Measurements from ENCODE around the gene PLXNA4. TPM values are rescaled to one million over a fixed set of nuclear protein-coding genes. Genes with fewer than 3 reads are reported as not detected.

PLXNA4 gene
- total RNA-seq, 4 donors from 2014 or later: 0.49 to 7.1 (median 2.0) TPM

DNA sequence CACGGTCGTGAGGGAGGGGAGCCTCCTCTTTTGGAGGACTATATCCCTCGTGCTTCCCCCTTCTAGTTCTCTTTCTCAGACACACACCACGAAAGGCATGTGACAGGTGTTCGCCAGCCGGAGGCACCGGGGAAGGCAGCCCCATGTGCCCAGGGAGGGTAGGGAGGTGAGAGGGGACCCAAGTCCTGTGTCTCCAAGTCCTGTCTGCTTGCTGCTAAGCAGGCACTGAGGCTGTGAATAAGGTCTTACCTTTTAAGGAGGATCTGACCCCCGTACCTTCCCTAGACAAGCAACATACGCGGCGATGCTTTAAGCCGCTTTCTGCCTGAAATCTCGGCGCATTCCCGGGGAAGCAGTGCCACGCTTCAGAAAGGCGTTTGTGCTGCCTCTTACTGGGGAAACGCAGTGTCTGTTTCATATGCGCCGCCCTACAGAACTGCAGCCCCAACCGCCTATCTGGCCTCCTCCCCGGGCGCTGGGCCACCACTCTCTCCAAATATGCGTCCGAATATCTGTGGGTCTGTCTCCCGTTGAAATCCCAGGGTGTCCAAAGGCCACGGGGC, 770 bp downstream of the PLXNA4 start:
- DNase-seq: no peak
- Histone ChIP-seq H3K4me3 (peak overlapping the region; percentile 27 to 71 (median 51)), H3K27me3 (peaks cover 4 to 97% (median 18%) of the 10 kb centered on the region in 4 donors)

DNA sequence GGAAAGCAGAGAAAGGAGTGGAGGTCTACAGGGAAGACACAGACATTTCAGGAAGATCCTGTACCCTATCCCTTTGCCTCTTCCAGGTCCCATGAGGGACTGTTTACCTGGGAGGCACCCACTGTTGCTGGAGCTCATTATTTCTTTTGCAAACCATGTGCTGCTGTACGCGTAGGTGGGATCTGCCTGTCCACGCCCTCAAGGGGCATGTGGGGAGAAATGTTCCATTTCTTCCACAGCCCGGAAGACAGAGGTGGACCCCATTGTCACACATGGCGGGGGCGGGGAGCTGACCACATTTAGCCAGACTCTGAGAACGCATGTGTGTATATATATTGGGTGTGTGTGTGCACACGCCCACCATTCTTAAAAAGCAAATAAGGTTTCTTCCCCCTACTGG, 2.0 kb downstream of the PLXNA4 start:
- 13 to 23% methylated on average over 7 to 8 of the region's 8 CpGs for WGBS, 2 donors
- H3K36me3 ChIP-seq: no peaks in the 10 kb centered on the region
- TF ChIP-seq, protein P1, sequence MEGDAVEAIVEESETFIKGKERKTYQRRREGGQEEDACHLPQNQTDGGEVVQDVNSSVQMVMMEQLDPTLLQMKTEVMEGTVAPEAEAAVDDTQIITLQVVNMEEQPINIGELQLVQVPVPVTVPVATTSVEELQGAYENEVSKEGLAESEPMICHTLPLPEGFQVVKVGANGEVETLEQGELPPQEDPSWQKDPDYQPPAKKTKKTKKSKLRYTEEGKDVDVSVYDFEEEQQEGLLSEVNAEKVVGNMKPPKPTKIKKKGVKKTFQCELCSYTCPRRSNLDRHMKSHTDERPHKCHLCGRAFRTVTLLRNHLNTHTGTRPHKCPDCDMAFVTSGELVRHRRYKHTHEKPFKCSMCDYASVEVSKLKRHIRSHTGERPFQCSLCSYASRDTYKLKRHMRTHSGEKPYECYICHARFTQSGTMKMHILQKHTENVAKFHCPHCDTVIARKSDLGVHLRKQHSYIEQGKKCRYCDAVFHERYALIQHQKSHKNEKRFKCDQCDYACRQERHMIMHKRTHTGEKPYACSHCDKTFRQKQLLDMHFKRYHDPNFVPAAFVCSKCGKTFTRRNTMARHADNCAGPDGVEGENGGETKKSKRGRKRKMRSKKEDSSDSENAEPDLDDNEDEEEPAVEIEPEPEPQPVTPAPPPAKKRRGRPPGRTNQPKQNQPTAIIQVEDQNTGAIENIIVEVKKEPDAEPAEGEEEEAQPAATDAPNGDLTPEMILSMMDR (IDR thresholded peaks at IDR 0.05): no peak
- TF ChIP-seq POLR2A (IDR thresholded peaks at IDR 0.05): no peak
- H3K27me3 ChIP-seq: peaks cover 4 to 91% (median 18%) of the 10 kb centered on the region in 4 donors
- peaks cover 0 to 51% (median 8%) of the 10 kb centered on the region in 3 donors for H3K4me1 ChIP-seq
- H3K4me3 ChIP-seq: peak overlapping the region in 1 of 4 donors; percentile 71
- no peaks in the 10 kb centered on the region for H3K9me3 ChIP-seq
- no peak overlapping the region for H3K27ac ChIP-seq
- intact Hi-C loops (cut with DNase I): no loop called here
- DNase-seq: no peak

More for the DNA sequence above, 770 bp downstream of the PLXNA4 start:
- TF ChIP-seq, protein P1 (IDR thresholded peaks at IDR 0.05): peak in 1 of 6 experiments; percentile 14
- TF ChIP-seq POLR2A (IDR thresholded peaks at IDR 0.05): no peak
- Histone ChIP-seq H3K36me3 (no peaks in the 10 kb centered on the region), H3K9me3 (no peaks in the 10 kb centered on the region), H3K27ac (peak overlapping the region; percentile 6 to 75 (median 58)), H3K4me1 (peaks cover 0 to 51% (median 8%) of the 10 kb centered on the region in 3 donors)
- 2 to 3% methylated on average over 9 of the region's 27 CpGs for WGBS, 2 donors
- intact Hi-C loops (cut with DNase I): no loop called here

DNA sequence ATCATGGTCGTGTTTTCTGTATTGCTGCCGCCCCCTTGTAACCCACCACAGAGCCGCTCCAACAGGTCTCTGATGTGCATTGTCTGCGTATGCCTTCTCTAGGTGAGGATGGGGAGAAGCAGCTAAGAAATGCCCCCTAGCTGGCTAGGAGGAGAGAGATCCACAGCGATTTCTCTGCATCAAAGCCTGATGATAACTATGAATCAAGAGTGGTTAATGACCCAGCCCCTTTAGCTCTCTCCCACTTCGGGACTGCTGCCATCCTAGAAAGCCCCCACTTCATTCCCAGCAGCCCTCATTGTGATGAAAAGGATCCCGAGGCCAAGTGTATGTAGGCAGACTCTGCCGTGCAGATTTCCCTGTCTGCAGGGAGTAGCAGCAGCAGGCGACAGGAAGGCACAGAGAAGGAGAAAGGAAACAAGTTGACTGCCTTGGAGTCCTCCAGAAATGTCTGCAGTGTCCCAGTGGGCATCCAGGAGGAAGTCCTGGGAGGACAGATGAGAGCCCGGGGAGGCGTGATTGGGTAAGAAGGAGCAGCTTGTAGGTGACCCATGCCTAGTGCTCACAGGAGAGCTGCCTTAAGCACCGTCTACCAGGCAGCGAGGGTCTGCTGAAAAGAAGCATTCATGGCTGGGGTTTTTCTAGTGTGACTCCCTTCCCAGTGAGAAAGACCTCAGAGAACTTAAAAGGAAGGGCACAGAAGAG, 2.9 kb downstream of the PLXNA4 start:
- intact Hi-C loops (cut with DNase I): no loop called here
- H3K27me3 ChIP-seq: peaks cover 4 to 83% (median 18%) of the 10 kb centered on the region in 4 donors

DNA sequence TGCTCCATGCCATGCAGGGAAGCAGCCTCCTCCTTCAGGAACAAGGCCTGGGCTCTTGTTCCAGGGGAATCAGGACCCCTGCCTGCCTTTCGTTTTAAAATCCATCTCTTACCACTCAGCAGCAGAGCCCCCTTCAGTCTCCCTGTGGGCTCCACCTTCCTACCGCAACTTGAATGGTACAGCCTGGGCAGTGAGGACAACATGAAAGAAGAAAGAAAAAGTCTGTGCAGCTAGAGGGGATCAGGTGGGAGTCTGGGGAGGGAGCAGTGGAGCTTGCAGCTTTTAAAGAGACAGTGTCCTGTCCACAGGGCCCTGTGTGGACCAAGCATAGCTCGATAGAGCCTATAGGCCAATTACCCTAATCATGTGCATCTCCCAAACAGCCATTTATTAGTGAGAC, 3.7 kb downstream of the PLXNA4 start:
- WGBS, 2 donors: 9 to 23% methylated on average over 2 of the region's 3 CpGs
- no peak for DNase-seq
- Histone ChIP-seq H3K36me3 (no peaks in the 10 kb centered on the region), H3K27ac (no peak overlapping the region), H3K27me3 (peaks cover 4 to 79% (median 18%) of the 10 kb centered on the region in 4 donors), H3K9me3 (no peaks in the 10 kb centered on the region), H3K4me1 (peaks cover 0 to 49% (median 8%) of the 10 kb centered on the region in 3 donors), H3K4me3 (no peak overlapping the region)
- intact Hi-C loops (cut with DNase I): no loop called here
- TF ChIP-seq, protein P1 (IDR thresholded peaks at IDR 0.05): no peak
- no peak for TF ChIP-seq POLR2A (IDR thresholded peaks at IDR 0.05)

More for the DNA sequence above, 2.9 kb downstream of the PLXNA4 start:
- no peaks in the 10 kb centered on the region for H3K36me3 ChIP-seq
- H3K4me3 ChIP-seq: peak overlapping the region in 1 of 4 donors; percentile 71
- no peak overlapping the region for H3K27ac ChIP-seq
- peaks cover 0 to 51% (median 8%) of the 10 kb centered on the region in 3 donors for H3K4me1 ChIP-seq
- 12 to 17% methylated on average over 6 to 9 of the region's 13 CpGs for WGBS, 2 donors
- no peaks in the 10 kb centered on the region for H3K9me3 ChIP-seq
- no peak for DNase-seq
- TF ChIP-seq POLR2A (IDR thresholded peaks at IDR 0.05): no peak
- TF ChIP-seq, protein P1 (IDR thresholded peaks at IDR 0.05): no peak

DNA sequence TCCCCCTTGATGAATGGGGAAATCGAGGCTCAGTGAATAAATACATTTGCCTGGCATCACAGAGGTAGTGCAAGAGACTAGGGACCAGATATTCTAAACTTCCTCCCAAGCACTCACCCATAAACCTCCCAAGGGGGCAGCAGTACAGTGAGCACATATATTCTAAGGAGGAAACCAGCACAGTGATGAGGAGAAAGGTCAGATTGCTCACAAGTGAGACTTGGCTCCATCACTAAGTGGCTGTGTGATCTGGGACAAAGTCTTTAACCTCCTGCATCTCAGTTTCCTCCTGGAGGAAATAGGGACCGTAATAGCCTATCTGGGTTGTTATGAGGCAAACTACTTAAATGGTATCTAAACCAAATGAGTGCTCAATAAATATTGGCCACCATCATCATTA, 4.3 kb downstream of the PLXNA4 start:
- Histone ChIP-seq H3K9me3 (no peaks in the 10 kb centered on the region), H3K4me3 (no peak overlapping the region), H3K36me3 (no peaks in the 10 kb centered on the region), H3K27ac (no peak overlapping the region), H3K4me1 (peaks cover 0 to 44% (median 8%) of the 10 kb centered on the region in 3 donors), H3K27me3 (peaks cover 4 to 79% (median 18%) of the 10 kb centered on the region in 4 donors)
- intact Hi-C loops (cut with DNase I): no loop called here
- DNase-seq: no peak
- TF ChIP-seq POLR2A (IDR thresholded peaks at IDR 0.05): no peak
- TF ChIP-seq, protein P1 (IDR thresholded peaks at IDR 0.05): no peak
- 52 to 66% methylated on average over 2 of the region's 2 CpGs for WGBS, 2 donors
